HepG2 (cell line): ENCODE results near the gene B4GALT3. TPM values are rescaled to one million over a fixed set of nuclear protein-coding genes. Genes with fewer than 3 reads are reported as not detected.

ENCODE experiments used
- ATAC-seq: fragments of 200-7000 bp; cut with Tn5 transposase; 3 replicates; pipeline ENCODE4 v1.9.1; 2020; ENCODE audit warnings: mild to moderate bottlenecking, moderate library complexity
- BruUV-seq: library from RNA; stranded (reverse); fragments of 400-500 nt; replicated peaks from 2 replicates; lab custom pipeline; 2021; lab: Mats Ljungman, UMichigan
- CTCF ChIA-PET: fragments of 300-600 bp; formaldehyde crosslinking; extraction: SDS; loops from one replicate; lab custom pipeline; 2021; ENCODE audit warnings: low total read pairs, inconsistent platforms, low intra/inter-chr PET ratio; lab: Yijun Ruan, JAX
- POLR2A ChIA-PET: fragments of 350-600 bp; sonication (Branson Sonifier 250); formaldehyde crosslinking; loops from one replicate; lab custom pipeline; 2020; ENCODE audit warnings: antibody characterized with exemption, inconsistent platforms; lab: Yijun Ruan, JAX
- DNase-seq: peaks from one replicate; pipeline ENCODE4 v3.0.0-alpha.2; 2015; ENCODE audit warnings: low spot score
- FAIRE-seq: peaks from 3 replicates; lab custom pipeline; 2011; peaks lifted over from hg19 to GRCh38; lab: Jason Lieb, UNC
- H2AFZ ChIP-seq: one replicate; pipeline ENCODE4 v1.6.1; 2011; ENCODE audit warnings: low read length, inconsistent platforms
- H3K27ac ChIP-seq: fragments of 300-600 bp; 3 replicates; pipeline ENCODE4 v1.8.0; 2011; ENCODE audit warnings: mixed run types, mild to moderate bottlenecking, mixed read lengths, low read length, inconsistent platforms; ENCODE audit not compliant: insufficient read depth; ENCODE audit errors: extremely low read length
- H3K27me3 ChIP-seq, 2 experiments: fragments of 200-600 bp in 1 of 2; 2 replicates in 1 of 2; 3 replicates in 1 of 2; pipeline versions ENCODE4 v1.6.0 to v1.8.0; 2011; ENCODE audit warnings: low read length in 2 of 2, mild to moderate bottlenecking in 2 of 2, moderate library complexity in 2 of 2, inconsistent platforms in 1 of 2; ENCODE audit not compliant: insufficient read depth in 2 of 2, control insufficient read depth in 1 of 2
- H3K36me3 ChIP-seq, 2 experiments: fragments of 200-600 bp in 1 of 2; replicated peaks in 1 of 2; 2 replicates in 1 of 2; 3 replicates in 1 of 2; pipeline versions ENCODE4 v1.5.1 to v1.8.0; 2011; ENCODE audit warnings: low read length in 2 of 2, inconsistent platforms in 1 of 2; ENCODE audit not compliant: insufficient read depth in 2 of 2, control insufficient read depth in 1 of 2
- H3K4me1 ChIP-seq: 2 replicates; pipeline ENCODE4 v1.5.1; 2012; ENCODE audit warnings: low read length, inconsistent platforms; ENCODE audit not compliant: insufficient read depth
- H3K4me2 ChIP-seq: 2 replicates; pipeline ENCODE4 v1.6.0; 2011; ENCODE audit warnings: low read depth, low read length, inconsistent platforms
- H3K4me3 ChIP-seq, 3 experiments: fragments of 200-600 bp in 1 of 3; sonication (generic), shearing (Covaris generic) in 1 of 3; replicated peaks in 1 of 3; 2 replicates each; pipeline ENCODE4 v1.5.1; 2011 to 2016; ENCODE audit warnings: low read length in 3 of 3, inconsistent platforms in 2 of 3, low read depth in 2 of 3, mild to moderate bottlenecking in 2 of 3, control low read depth in 1 of 3, mixed read lengths in 1 of 3; ENCODE audit not compliant: insufficient read depth in 1 of 3
- H3K79me2 ChIP-seq: one replicate; pipeline ENCODE4 v1.6.1; 2011; ENCODE audit warnings: low read length, inconsistent platforms; ENCODE audit not compliant: insufficient read depth
- H3K9ac ChIP-seq: 2 replicates; pipeline ENCODE4 v1.6.0; 2011; ENCODE audit warnings: mild to moderate bottlenecking, low read depth, low read length, inconsistent platforms; ENCODE audit not compliant: insufficient read depth
- H3K9me3 ChIP-seq: 2 replicates; pipeline ENCODE4 v1.5.1; 2012; ENCODE audit warnings: mild to moderate bottlenecking, low read length
- H4K20me1 ChIP-seq: 2 replicates; pipeline ENCODE4 v1.6.0; 2011; ENCODE audit warnings: inconsistent platforms, mild to moderate bottlenecking, low read length, moderate library complexity; ENCODE audit not compliant: insufficient read depth
- DDIT3 ChIP-seq: sonication (generic); formaldehyde crosslinking; IDR thresholded peaks from 2 replicates; pipeline ENCODE4 v1.4.0; 2020; ENCODE audit warnings: mild to moderate bottlenecking, missing genetic modification reagents
- EHMT2 ChIP-seq: fragments of 200-600 bp; sonication (generic); IDR thresholded peaks from 2 replicates; pipeline ENCODE4 v1.7.0; 2017; ENCODE audit warnings: antibody characterized with exemption, low read depth, low read length, borderline replicate concordance
- ERF ChIP-seq: IDR thresholded peaks from 2 replicates; pipeline ENCODE4 v1.6.1; 2018; ENCODE audit warnings: missing biosample characterization, missing genetic modification reagents
- HCFC1 ChIP-seq: fragments of 150-350 bp; IDR thresholded peaks from 2 replicates; pipeline ENCODE4 v1.6.1; 2014; ENCODE audit warnings: low read depth, low read length
- HDAC2 ChIP-seq: sonication (generic); formaldehyde crosslinking; IDR thresholded peaks from 2 replicates; pipeline ENCODE4 v1.4.0; 2020; ENCODE audit warnings: missing genetic modification reagents
- JUND ChIP-seq: sonication (generic); formaldehyde crosslinking; IDR thresholded peaks from 2 replicates; pipeline ENCODE4 v1.8.0; 2022; ENCODE audit warnings: mild to moderate bottlenecking, missing genetic modification reagents
- MAFF ChIP-seq: IDR thresholded peaks from 2 replicates; pipeline ENCODE4 v1.6.1; 2011; ENCODE audit warnings: low read depth, low read length, improper control_type of control experiment
- MED8 ChIP-seq: sonication (generic); formaldehyde crosslinking; IDR thresholded peaks from 2 replicates; pipeline ENCODE4 v1.8.1; 2023; ENCODE audit warnings: mild to moderate bottlenecking, missing genetic modification reagents; ENCODE audit not compliant: insufficient replicate concordance
- NCOA5 ChIP-seq: sonication (generic); formaldehyde crosslinking; IDR thresholded peaks from 2 replicates; pipeline ENCODE4 v1.4.0; 2020; ENCODE audit warnings: missing genetic modification reagents
- POLR2AphosphoS5 ChIP-seq: IDR thresholded peaks from 2 replicates; pipeline ENCODE4 v1.6.1; 2012; ENCODE audit warnings: low read depth, low read length
- RFX3 ChIP-seq: IDR thresholded peaks from 2 replicates; pipeline ENCODE4 v1.6.1; 2016; ENCODE audit warnings: missing biosample characterization, missing genetic modification reagents
- ZNF543 ChIP-seq: sonication (generic); formaldehyde crosslinking; IDR thresholded peaks from 2 replicates; pipeline ENCODE4 v1.4.0; 2020; ENCODE audit warnings: mild to moderate bottlenecking, missing genetic modification reagents
- ZNF629 ChIP-seq: sonication (generic); formaldehyde crosslinking; conservative IDR thresholded peaks from 2 replicates; pipeline ENCODE4 v1.5.0; 2020; ENCODE audit warnings: missing genetic modification reagents
- ZNF790 ChIP-seq: sonication (generic); formaldehyde crosslinking; IDR thresholded peaks from 2 replicates; pipeline ENCODE4 v1.8.0; 2022; ENCODE audit warnings: missing genetic modification reagents, mild to moderate bottlenecking, borderline replicate concordance
- WGBS: methylation state at CpG from one replicate; pipeline ENCODE4 v1.1.6; 2017; ENCODE audit warnings: low lambda C conversion rate; 5-methylcytosine and 5-hydroxymethylcytosine counted together
- in situ Hi-C: cut with HindIII; loops from 2 replicates; pipeline ENCODE4 v1.10.0; 2017; ENCODE audit warnings: low pct_unique_long_range_greater_than_20kb; ENCODE audit not compliant: extremely low pct_ligation_motif_present
- intact Hi-C: fragments of 100-400 bp; cut with micrococcal nuclease; formaldehyde crosslinking; loops from one replicate; pipeline ENCODE4 v1.10.0; 2022; ENCODE audit not compliant: unreplicated experiment
- polyA plus RNA-seq, 8 experiments: library from polyadenylated mRNA; depleted of rRNA in 3 of 8; stranded (reverse) in 7 of 8; unstranded in 1 of 8; fragments of >200 nt; fragmentation: Illumina TruSeq in 4 of 8; extraction: Trizol in 4 of 8; gene quantifications; 2 replicates each; pipeline versions ENCODE4 v1.2.1 to v1.2.3, GENCODE V29; 2011 to 2016; ENCODE audit warnings: low read depth in 4 of 8, missing spikeins in 1 of 8, mixed read lengths in 1 of 8; ENCODE audit not compliant: insufficient read depth in 1 of 8
- total RNA-seq, 5 experiments: library from RNA; depleted of rRNA; stranded (reverse); fragments of >200 nt; fragmentation: Illumina TruSeq; extraction: Trizol; gene quantifications; 2 replicates each; pipeline ENCODE4 v1.2.3, GENCODE V29; 2016; ENCODE audit warnings: low read depth in 1 of 5
- TF ChIP-seq, protein P1 (sequence below): IDR thresholded peaks from 2 replicates; pipeline ENCODE4 v1.6.1; 2016; ENCODE audit warnings: missing biosample characterization, missing genetic modification reagents, low read depth
- TF ChIP-seq, protein P2 (sequence below): sonication (generic); formaldehyde crosslinking; IDR thresholded peaks from 2 replicates; pipeline ENCODE4 v1.4.0; 2020; ENCODE audit warnings: mild to moderate bottlenecking, low read depth, missing genetic modification reagents
- TF ChIP-seq, protein P3 (sequence below): sonication (generic); formaldehyde crosslinking; IDR thresholded peaks from 2 replicates; pipeline ENCODE4 v1.4.0; 2020; ENCODE audit warnings: missing genetic modification reagents

B4GALT3 gene
- total and polyA plus RNA-seq, 2 of the 13 experiments (the other 11 are each of a cell fraction or from before 2014, with no cell fraction given) = 35.6 to 40.4 TPM

DNA sequence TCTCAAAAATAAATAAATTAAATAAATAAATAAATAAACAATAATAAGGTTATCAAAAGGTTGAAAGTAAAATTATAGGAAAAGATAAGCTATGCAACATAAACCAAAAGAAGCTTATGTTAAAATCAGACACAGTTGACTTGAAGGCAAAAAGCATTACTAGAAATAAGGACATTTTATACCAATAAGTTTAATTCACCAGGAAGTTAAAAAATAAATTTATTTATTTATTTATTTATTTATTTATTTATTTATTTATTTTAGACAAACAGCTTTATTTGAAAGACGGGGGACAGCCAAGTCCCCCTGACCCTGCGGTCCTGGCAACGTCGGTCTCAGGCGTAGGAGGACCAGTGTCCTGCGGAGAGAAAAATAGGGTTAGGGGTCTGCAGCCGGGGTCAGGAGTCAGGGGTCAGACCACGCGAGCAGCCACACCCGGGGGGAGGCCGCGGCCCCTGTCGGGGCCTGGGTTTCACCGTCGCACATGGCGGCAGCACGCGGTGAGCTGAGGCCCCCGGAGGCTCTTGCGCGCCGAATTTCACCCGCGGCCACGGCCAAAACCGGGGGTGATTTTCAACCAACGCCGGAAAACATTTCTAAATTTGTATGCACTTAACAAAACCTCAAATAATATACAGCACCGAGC, 36.4 kb downstream of the B4GALT3 start:
- intact Hi-C loops (no loop called here), in situ Hi-C loops (no loop called here)
- ChIA-PET CTCF (no interaction called here), POLR2A (interaction anchor here (1.0 kb wide), 1 partner anchor 9 kb away, joined by 3 read pairs; the partner anchor contains the start of gene DEDD)
- H3K79me2 ChIP-seq = no peaks in the 10 kb centered on the region
- no peak overlapping the region for H3K4me3 ChIP-seq
- H2AFZ ChIP-seq = no peak overlapping the region
- no peak overlapping the region for H3K4me2 ChIP-seq
- no peaks in the 10 kb centered on the region for H3K36me3 ChIP-seq
- no peaks in the 10 kb centered on the region for H4K20me1 ChIP-seq
- H3K9ac ChIP-seq = no peak overlapping the region
- no peaks in the 10 kb centered on the region for H3K27me3 ChIP-seq
- no peaks in the 10 kb centered on the region for H3K4me1 ChIP-seq
- WGBS = 95% methylated on average over 29 of the region's 29 CpGs
- H3K9me3 ChIP-seq = no peaks in the 10 kb centered on the region
- DNase-seq (no peak), ATAC-seq (no peak), FAIRE-seq (no peak)
- no peak overlapping the region for H3K27ac ChIP-seq
- BruUV-seq = no TSS peak
- no peak for TF ChIP-seq MAFF
- TF ChIP-seq NCOA5 (CRISPR knock-in tag) = no peak
- no peak for TF ChIP-seq EHMT2
- TF ChIP-seq ZNF543 (CRISPR knock-in tag) = no peak
- TF ChIP-seq HDAC2 = no peak
- TF ChIP-seq ERF (CRISPR knock-in tag) = no peak
- no peak for TF ChIP-seq DDIT3 (CRISPR knock-in tag)
- TF ChIP-seq MED8 (CRISPR knock-in tag) = no peak
- no peak for TF ChIP-seq ZNF629
- TF ChIP-seq, protein P1, sequence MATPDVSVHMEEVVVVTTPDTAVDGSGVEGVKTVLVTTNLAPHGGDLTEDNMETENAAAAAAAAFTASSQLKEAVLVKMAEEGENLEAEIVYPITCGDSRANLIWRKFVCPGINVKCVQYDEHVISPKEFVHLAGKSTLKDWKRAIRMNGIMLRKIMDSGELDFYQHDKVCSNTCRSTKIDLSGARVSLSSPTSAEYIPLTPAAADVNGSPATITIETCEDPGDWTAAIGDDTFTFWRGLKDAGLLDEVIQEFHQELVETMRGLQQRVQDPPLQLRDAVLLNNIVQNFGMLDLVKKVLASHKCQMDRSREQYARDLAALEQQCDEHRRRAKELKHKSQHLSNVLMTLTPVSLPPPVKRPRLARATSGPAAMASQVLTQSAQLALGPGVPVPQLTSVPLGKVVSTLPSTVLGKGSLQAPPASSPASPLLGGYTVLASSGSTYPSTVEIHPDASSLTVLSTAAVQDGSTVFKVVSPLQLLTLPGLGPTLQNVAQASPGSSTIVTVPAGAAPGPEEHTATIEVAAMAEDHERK (CRISPR knock-in tag) = no peak
- TF ChIP-seq POLR2AphosphoS5 = no peak
- TF ChIP-seq, protein P2, sequence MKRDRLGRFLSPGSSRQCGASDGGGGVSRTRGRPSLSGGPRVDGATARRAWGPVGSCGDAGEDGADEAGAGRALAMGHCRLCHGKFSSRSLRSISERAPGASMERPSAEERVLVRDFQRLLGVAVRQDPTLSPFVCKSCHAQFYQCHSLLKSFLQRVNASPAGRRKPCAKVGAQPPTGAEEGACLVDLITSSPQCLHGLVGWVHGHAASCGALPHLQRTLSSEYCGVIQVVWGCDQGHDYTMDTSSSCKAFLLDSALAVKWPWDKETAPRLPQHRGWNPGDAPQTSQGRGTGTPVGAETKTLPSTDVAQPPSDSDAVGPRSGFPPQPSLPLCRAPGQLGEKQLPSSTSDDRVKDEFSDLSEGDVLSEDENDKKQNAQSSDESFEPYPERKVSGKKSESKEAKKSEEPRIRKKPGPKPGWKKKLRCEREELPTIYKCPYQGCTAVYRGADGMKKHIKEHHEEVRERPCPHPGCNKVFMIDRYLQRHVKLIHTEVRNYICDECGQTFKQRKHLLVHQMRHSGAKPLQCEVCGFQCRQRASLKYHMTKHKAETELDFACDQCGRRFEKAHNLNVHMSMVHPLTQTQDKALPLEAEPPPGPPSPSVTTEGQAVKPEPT (CRISPR knock-in tag) = no peak
- TF ChIP-seq HCFC1 = no peak
- TF ChIP-seq JUND (CRISPR knock-in tag) = no peak
- TF ChIP-seq RFX3 (CRISPR knock-in tag) = no peak
- TF ChIP-seq ZNF790 = no peak
- TF ChIP-seq, protein P3, sequence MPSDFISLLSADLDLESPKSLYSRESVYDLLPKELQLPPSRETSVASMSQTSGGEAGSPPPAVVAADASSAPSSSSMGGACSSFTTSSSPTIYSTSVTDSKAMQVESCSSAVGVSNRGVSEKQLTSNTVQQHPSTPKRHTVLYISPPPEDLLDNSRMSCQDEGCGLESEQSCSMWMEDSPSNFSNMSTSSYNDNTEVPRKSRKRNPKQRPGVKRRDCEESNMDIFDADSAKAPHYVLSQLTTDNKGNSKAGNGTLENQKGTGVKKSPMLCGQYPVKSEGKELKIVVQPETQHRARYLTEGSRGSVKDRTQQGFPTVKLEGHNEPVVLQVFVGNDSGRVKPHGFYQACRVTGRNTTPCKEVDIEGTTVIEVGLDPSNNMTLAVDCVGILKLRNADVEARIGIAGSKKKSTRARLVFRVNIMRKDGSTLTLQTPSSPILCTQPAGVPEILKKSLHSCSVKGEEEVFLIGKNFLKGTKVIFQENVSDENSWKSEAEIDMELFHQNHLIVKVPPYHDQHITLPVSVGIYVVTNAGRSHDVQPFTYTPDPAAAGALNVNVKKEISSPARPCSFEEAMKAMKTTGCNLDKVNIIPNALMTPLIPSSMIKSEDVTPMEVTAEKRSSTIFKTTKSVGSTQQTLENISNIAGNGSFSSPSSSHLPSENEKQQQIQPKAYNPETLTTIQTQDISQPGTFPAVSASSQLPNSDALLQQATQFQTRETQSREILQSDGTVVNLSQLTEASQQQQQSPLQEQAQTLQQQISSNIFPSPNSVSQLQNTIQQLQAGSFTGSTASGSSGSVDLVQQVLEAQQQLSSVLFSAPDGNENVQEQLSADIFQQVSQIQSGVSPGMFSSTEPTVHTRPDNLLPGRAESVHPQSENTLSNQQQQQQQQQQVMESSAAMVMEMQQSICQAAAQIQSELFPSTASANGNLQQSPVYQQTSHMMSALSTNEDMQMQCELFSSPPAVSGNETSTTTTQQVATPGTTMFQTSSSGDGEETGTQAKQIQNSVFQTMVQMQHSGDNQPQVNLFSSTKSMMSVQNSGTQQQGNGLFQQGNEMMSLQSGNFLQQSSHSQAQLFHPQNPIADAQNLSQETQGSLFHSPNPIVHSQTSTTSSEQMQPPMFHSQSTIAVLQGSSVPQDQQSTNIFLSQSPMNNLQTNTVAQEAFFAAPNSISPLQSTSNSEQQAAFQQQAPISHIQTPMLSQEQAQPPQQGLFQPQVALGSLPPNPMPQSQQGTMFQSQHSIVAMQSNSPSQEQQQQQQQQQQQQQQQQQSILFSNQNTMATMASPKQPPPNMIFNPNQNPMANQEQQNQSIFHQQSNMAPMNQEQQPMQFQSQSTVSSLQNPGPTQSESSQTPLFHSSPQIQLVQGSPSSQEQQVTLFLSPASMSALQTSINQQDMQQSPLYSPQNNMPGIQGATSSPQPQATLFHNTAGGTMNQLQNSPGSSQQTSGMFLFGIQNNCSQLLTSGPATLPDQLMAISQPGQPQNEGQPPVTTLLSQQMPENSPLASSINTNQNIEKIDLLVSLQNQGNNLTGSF (CRISPR knock-in tag) = no peak
